Panc1 (cell line): Measurements from ENCODE around the gene TRPV6. TPM values are rescaled to one million over a fixed set of nuclear protein-coding genes. Genes with fewer than 3 reads are reported as not detected.

Experiments
- ATAC-seq: fragments of 200-7000 bp; cut with Tn5 transposase; 2 replicates; pipeline ENCODE4 v1.9.1; 2020; ENCODE audit warnings: mild to moderate bottlenecking, moderate library complexity
- BruUV-seq: library from RNA; stranded (reverse); fragments of 400-500 nt; replicated peaks from 2 replicates; lab custom pipeline; 2021; lab: Mats Ljungman, UMichigan
- CTCF ChIA-PET: fragments of 300-600 bp; sonication (Branson Sonifier 250); formaldehyde crosslinking; loops from one replicate; lab custom pipeline; 2022; ENCODE audit warnings: antibody characterized with exemption; lab: Charles Lee
- POLR2A ChIA-PET: fragments of 300-600 bp; sonication (Branson Sonifier 250); formaldehyde crosslinking; loops from one replicate; lab custom pipeline; 2022; ENCODE audit warnings: antibody characterized with exemption; lab: Charles Lee
- DNase-seq: peaks from one replicate; pipeline ENCODE4 v3.0.0-alpha.2; 2010; ENCODE audit warnings: low read depth, low spot score
- H3K27ac ChIP-seq: 2 replicates; pipeline ENCODE4 v1.5.1; 2011; ENCODE audit warnings: mild to moderate bottlenecking, low read length, inconsistent platforms
- H3K27me3 ChIP-seq: fragments of 200-500 bp; sonication (Bioruptor generic); 2 replicates; pipeline ENCODE4 v1.6.0; 2014; ENCODE audit warnings: low read length, inconsistent platforms; ENCODE audit not compliant: control insufficient read depth, insufficient read depth
- H3K36me3 ChIP-seq: fragments of 200-500 bp; sonication (Bioruptor generic); 2 replicates; pipeline ENCODE4 v1.5.1; 2014; ENCODE audit warnings: inconsistent platforms, mild to moderate bottlenecking, low read length, moderate library complexity; ENCODE audit not compliant: control insufficient read depth, insufficient read depth
- H3K4me1 ChIP-seq: 2 replicates; pipeline ENCODE4 v1.5.1; 2011; ENCODE audit warnings: inconsistent platforms, mild to moderate bottlenecking, low read length, moderate library complexity; ENCODE audit not compliant: control insufficient read depth, insufficient read depth
- H3K4me3 ChIP-seq, 2 experiments: 2 replicates each; pipeline ENCODE4 v1.5.1; 2011 to 2012; ENCODE audit warnings: low read depth in 2 of 2, low read length in 2 of 2, mild to moderate bottlenecking in 2 of 2, inconsistent platforms in 1 of 2, moderate library complexity in 1 of 2
- H3K9me3 ChIP-seq: fragments of 200-500 bp; sonication (Bioruptor generic); 2 replicates; pipeline ENCODE4 v1.5.1; 2014; ENCODE audit warnings: low read depth, mild to moderate bottlenecking, inconsistent platforms, low read length, moderate library complexity; ENCODE audit not compliant: control insufficient read depth, insufficient read depth
- CTCF ChIP-seq: fragments of 450-650 bp; IDR thresholded peaks from 2 replicates; pipeline ENCODE4 v1.5.1; 2017; ENCODE audit warnings: mild to moderate bottlenecking
- POLR2AphosphoS5 ChIP-seq: IDR thresholded peaks from 2 replicates; pipeline ENCODE4 v1.6.1; 2012; ENCODE audit warnings: mild to moderate bottlenecking, low read depth, low read length, moderate library complexity
- REST ChIP-seq, 2 experiments: IDR thresholded peaks; 2 replicates each; pipeline ENCODE4 v1.6.1; 2011 to 2012; ENCODE audit warnings: low read depth in 2 of 2, control low read depth in 1 of 2, low read length in 1 of 2, mild to moderate bottlenecking in 1 of 2, moderate library complexity in 1 of 2; ENCODE audit not compliant: insufficient read depth in 1 of 2
- SIN3A ChIP-seq: IDR thresholded peaks from 2 replicates; pipeline ENCODE4 v1.6.1; 2012; ENCODE audit warnings: low read depth, mild to moderate bottlenecking, low read length, moderate library complexity, borderline replicate concordance; ENCODE audit not compliant: insufficient read depth
- TCF7L2 ChIP-seq: IDR thresholded peaks from 2 replicates; pipeline ENCODE4 v1.6.1; 2011; ENCODE audit warnings: mild to moderate bottlenecking, low read depth, low read length, inconsistent platforms
- in situ Hi-C: cut with HindIII; loops from 2 replicates; pipeline ENCODE4 v1.10.0; 2016; ENCODE audit warnings: low sequenced_read_pairs, low pct_unique_long_range_greater_than_20kb
- intact Hi-C: fragments of 100-400 bp; cut with micrococcal nuclease; formaldehyde crosslinking; loops from one replicate; pipeline ENCODE4 v1.10.0; 2022; ENCODE audit not compliant: unreplicated experiment
- total RNA-seq: library from RNA; stranded (reverse); gene quantifications from one replicate; pipeline ENCODE4 v1.2.1, GENCODE V29; 2021; ENCODE audit not compliant: unreplicated experiment

TRPV6 gene
- total RNA-seq, 1 experiment from 2014 or later = not detected

- DNase-seq = no peak
- CTCF ChIA-PET = no interaction called here
These were observed 1.8 kb downstream of the TRPV6 start for GRCh38 chr7:142883571-142884285.

DNA sequence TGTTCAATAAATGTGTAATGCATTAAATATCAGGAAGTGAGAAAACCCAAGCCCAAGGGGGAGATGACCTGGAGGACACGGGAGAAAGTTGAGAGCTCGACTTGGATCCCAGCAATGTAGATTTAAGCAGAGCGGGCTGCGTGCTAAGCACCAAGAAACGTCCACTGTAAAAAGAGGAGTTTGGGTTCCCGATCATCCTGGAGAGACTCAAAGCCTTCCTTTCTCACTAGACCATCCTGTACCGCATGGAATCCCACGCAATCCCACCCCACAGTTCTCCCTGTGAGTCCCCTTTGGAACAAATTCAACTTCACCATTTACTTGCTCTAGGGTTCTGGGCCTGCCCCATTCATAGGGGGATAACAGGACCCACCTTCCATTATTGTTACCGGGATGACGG, 2.4 kb downstream of the TRPV6 start:
- H3K9me3 ChIP-seq = no peaks in the 10 kb centered on the region
- ATAC-seq (no peak), DNase-seq (no peak)
- H3K4me3 ChIP-seq = no peak overlapping the region
- intact Hi-C loops (no loop called here), in situ Hi-C loops (no loop called here)
- TF ChIP-seq POLR2AphosphoS5 (no peak), TCF7L2 (no peak), CTCF (no peak)
- H3K27me3 ChIP-seq = peaks cover 13% of the 10 kb centered on the region
- ChIA-PET CTCF (no interaction called here), POLR2A (no interaction called here)
- no peaks in the 10 kb centered on the region for H3K36me3 ChIP-seq
- no peak overlapping the region for H3K27ac ChIP-seq
- BruUV-seq = no TSS peak
- no peaks in the 10 kb centered on the region for H3K4me1 ChIP-seq

More at GRCh38 chr7:142883571-142884285, 1.8 kb downstream of the TRPV6 start:
- intact Hi-C loops = no loop called here
- POLR2A ChIA-PET = no interaction called here
- no peak for ATAC-seq
- Histone ChIP-seq H3K27ac (no peak overlapping the region), H3K4me3 (no peak overlapping the region), H3K27me3 (peaks cover 12% of the 10 kb centered on the region), H3K4me1 (no peaks in the 10 kb centered on the region), H3K9me3 (no peaks in the 10 kb centered on the region), H3K36me3 (no peaks in the 10 kb centered on the region)
- in situ Hi-C loops = no loop called here
- no TSS peak for BruUV-seq
- TF ChIP-seq TCF7L2 = no peak
- no peak for TF ChIP-seq SIN3A
- no peak for TF ChIP-seq REST (IDR thresholded peaks at IDR 0.05; ENCODE audit: insufficient read depth in 1 of 2, low read depth in 2 of 2, low read length in 1 of 2)
- no peak for TF ChIP-seq CTCF
